ENCODE data around the gene TENM4. TPM values are rescaled to one million over a fixed set of nuclear protein-coding genes. Genes with fewer than 3 reads are reported as not detected.

The TENM4 gene
- polyA plus RNA-seq, 1 donor from 2014 or later, result 16.8 TPM

- Histone ChIP-seq H4K20me1 (ENCODE audit: insufficient read depth) (no peaks in the 10 kb centered on the region), H3K9me3 (ENCODE audit: low read length) (no peaks in the 10 kb centered on the region), H3K36me3 (ENCODE audit: insufficient read depth, low read length) (no peaks in the 10 kb centered on the region), H3K27me3 (ENCODE audit: insufficient read depth, low read depth, low read length) (no peaks in the 10 kb centered on the region), H3K27ac (ENCODE audit: low read length) (no peak overlapping the region), H3K4me3 (ENCODE audit: low read length) (no peak overlapping the region), H3F3A (ENCODE audit: insufficient read depth, low read length, poor library complexity, severe bottlenecking) (no peaks in the 10 kb centered on the region), H3K4me2 (ENCODE audit: low read length) (no peak overlapping the region), H2AFZ (ENCODE audit: low read depth, low read length) (no peak overlapping the region), H3K79me2 (replicated peaks; ENCODE audit: insufficient read depth, low read length) (no peaks in the 10 kb centered on the region), H3K9me2 (ENCODE audit: insufficient read depth, low read length) (no peaks in the 10 kb centered on the region), H3K9ac (ENCODE audit: low read length) (no peak overlapping the region)
- TF ChIP-seq RAD21 (conservative IDR thresholded peaks at IDR 0.05) (no peak), POLR2AphosphoS5 (IDR thresholded peaks at IDR 0.05) (no peak), SMC3 (conservative IDR thresholded peaks at IDR 0.05; ENCODE audit: poor library complexity) (no peak), EZH2 (IDR thresholded peaks at IDR 0.05; ENCODE audit: borderline replicate concordance, insufficient read depth, low read length, poor library complexity, severe bottlenecking) (no peak), MXI1 (conservative IDR thresholded peaks at IDR 0.05; ENCODE audit: poor library complexity, severe bottlenecking) (no peak), EP300 (conservative IDR thresholded peaks at IDR 0.05; ENCODE audit: poor library complexity, severe bottlenecking) (no peak), TAF1 (IDR thresholded peaks at IDR 0.05; ENCODE audit: low read depth) (no peak)
- TF ChIP-seq, protein P1, sequence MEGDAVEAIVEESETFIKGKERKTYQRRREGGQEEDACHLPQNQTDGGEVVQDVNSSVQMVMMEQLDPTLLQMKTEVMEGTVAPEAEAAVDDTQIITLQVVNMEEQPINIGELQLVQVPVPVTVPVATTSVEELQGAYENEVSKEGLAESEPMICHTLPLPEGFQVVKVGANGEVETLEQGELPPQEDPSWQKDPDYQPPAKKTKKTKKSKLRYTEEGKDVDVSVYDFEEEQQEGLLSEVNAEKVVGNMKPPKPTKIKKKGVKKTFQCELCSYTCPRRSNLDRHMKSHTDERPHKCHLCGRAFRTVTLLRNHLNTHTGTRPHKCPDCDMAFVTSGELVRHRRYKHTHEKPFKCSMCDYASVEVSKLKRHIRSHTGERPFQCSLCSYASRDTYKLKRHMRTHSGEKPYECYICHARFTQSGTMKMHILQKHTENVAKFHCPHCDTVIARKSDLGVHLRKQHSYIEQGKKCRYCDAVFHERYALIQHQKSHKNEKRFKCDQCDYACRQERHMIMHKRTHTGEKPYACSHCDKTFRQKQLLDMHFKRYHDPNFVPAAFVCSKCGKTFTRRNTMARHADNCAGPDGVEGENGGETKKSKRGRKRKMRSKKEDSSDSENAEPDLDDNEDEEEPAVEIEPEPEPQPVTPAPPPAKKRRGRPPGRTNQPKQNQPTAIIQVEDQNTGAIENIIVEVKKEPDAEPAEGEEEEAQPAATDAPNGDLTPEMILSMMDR (IDR thresholded peaks at IDR 0.05; ENCODE audit: poor library complexity, severe bottlenecking), result no peak
- TF ChIP-seq, protein P2, sequence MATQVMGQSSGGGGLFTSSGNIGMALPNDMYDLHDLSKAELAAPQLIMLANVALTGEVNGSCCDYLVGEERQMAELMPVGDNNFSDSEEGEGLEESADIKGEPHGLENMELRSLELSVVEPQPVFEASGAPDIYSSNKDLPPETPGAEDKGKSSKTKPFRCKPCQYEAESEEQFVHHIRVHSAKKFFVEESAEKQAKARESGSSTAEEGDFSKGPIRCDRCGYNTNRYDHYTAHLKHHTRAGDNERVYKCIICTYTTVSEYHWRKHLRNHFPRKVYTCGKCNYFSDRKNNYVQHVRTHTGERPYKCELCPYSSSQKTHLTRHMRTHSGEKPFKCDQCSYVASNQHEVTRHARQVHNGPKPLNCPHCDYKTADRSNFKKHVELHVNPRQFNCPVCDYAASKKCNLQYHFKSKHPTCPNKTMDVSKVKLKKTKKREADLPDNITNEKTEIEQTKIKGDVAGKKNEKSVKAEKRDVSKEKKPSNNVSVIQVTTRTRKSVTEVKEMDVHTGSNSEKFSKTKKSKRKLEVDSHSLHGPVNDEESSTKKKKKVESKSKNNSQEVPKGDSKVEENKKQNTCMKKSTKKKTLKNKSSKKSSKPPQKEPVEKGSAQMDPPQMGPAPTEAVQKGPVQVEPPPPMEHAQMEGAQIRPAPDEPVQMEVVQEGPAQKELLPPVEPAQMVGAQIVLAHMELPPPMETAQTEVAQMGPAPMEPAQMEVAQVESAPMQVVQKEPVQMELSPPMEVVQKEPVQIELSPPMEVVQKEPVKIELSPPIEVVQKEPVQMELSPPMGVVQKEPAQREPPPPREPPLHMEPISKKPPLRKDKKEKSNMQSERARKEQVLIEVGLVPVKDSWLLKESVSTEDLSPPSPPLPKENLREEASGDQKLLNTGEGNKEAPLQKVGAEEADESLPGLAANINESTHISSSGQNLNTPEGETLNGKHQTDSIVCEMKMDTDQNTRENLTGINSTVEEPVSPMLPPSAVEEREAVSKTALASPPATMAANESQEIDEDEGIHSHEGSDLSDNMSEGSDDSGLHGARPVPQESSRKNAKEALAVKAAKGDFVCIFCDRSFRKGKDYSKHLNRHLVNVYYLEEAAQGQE (IDR thresholded peaks at IDR 0.05; ENCODE audit: borderline replicate concordance), result no peak
Measured at GRCh38 chr11:79039122-79039521, 401.7 kb downstream of the TENM4 start.

DNA sequence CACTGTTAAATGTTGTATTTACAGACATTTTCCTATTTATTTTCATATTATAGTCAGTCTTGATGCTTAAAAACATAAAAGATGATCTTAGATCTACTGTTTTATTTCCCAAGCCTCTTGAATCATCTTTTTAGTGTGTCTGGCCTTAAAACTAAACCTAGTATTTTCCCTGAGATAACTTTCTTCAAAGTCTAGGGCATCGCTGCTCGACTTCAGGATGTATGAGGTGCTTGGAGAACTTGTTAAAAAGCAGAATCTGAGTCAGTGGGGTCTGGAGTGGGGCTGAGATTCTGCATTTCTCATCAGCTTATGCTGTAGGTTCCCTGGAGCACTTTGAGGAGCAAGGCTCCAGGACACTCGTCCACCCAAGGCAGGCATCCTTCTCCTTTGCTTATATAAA is 404.9 kb downstream of the TENM4 start:
- H3K9ac ChIP-seq (ENCODE audit: low read length), result no peak overlapping the region
- no peaks in the 10 kb centered on the region for H3F3A ChIP-seq (ENCODE audit: insufficient read depth, low read length, poor library complexity, severe bottlenecking)
- H3K27me3 ChIP-seq (ENCODE audit: insufficient read depth, low read depth, low read length), result no peaks in the 10 kb centered on the region
- no peaks in the 10 kb centered on the region for H3K9me3 ChIP-seq (ENCODE audit: low read length)
- no peaks in the 10 kb centered on the region for H3K36me3 ChIP-seq (ENCODE audit: insufficient read depth, low read length)
- no peak overlapping the region for H3K27ac ChIP-seq (ENCODE audit: low read length)
- H3K9me2 ChIP-seq (ENCODE audit: insufficient read depth, low read length), result no peaks in the 10 kb centered on the region
- H3K4me3 ChIP-seq (ENCODE audit: low read length), result no peak overlapping the region
- H3K4me2 ChIP-seq (ENCODE audit: low read length), result no peak overlapping the region
- no peaks in the 10 kb centered on the region for H3K79me2 ChIP-seq (replicated peaks; ENCODE audit: insufficient read depth, low read length)
- no peak for TF ChIP-seq MXI1 (conservative IDR thresholded peaks at IDR 0.05; ENCODE audit: poor library complexity, severe bottlenecking)
- TF ChIP-seq, protein P2 (IDR thresholded peaks at IDR 0.05; ENCODE audit: borderline replicate concordance), result no peak
- no peak for TF ChIP-seq SMC3 (conservative IDR thresholded peaks at IDR 0.05; ENCODE audit: poor library complexity)
- TF ChIP-seq POLR2AphosphoS5 (IDR thresholded peaks at IDR 0.05), result no peak
- TF ChIP-seq TAF1 (IDR thresholded peaks at IDR 0.05; ENCODE audit: low read depth), result no peak
- TF ChIP-seq EP300 (conservative IDR thresholded peaks at IDR 0.05; ENCODE audit: poor library complexity, severe bottlenecking), result no peak
- no peak for TF ChIP-seq RAD21 (conservative IDR thresholded peaks at IDR 0.05)
- H2AFZ ChIP-seq (ENCODE audit: low read depth, low read length), result no peak overlapping the region
- no peaks in the 10 kb centered on the region for H4K20me1 ChIP-seq (ENCODE audit: insufficient read depth)
